WTC11 (cell line): ENCODE measurements around the gene NR3C2. TPM values are rescaled to one million over a fixed set of nuclear protein-coding genes. Genes with fewer than 3 reads are reported as not detected.

Source experiments
- ATAC-seq: fragments of 200-7000 bp; cut with Tn5 transposase; 2 replicates; pipeline ENCODE4 v1.10.0; 2021; ENCODE audit warnings: mild to moderate bottlenecking, moderate library complexity
- CTCF ChIA-PET: fragments of 300-600 bp; sonication (Branson Sonifier 250); formaldehyde crosslinking; loops from one replicate; lab custom pipeline; 2021; ENCODE audit warnings: antibody characterized with exemption; lab: Charles Lee
- POLR2A ChIA-PET: fragments of 350-600 bp; sonication (Branson Sonifier 250); formaldehyde crosslinking; loops from one replicate; lab custom pipeline; 2021; ENCODE audit warnings: antibody characterized with exemption; lab: Charles Lee
- DNase-seq: peaks from one replicate; pipeline ENCODE4 v3.0.0; 2021; ENCODE audit warnings: low spot score
- H3K27ac Mint-ChIP-seq: 2 replicates; pipeline ENCODE4 v1.8.0; 2021; ENCODE audit warnings: mixed read lengths
- H3K27me3 Mint-ChIP-seq: 2 replicates; pipeline ENCODE4 v1.8.0; 2021; ENCODE audit warnings: low read depth, mild to moderate bottlenecking, moderate library complexity, mixed read lengths
- H3K36me3 Mint-ChIP-seq: 2 replicates; pipeline ENCODE4 v1.8.0; 2021; ENCODE audit warnings: mixed read lengths
- H3K4me1 Mint-ChIP-seq: 2 replicates; pipeline ENCODE4 v1.8.0; 2022; ENCODE audit warnings: mixed read lengths
- H3K4me3 Mint-ChIP-seq: 2 replicates; pipeline ENCODE4 v1.8.0; 2021; ENCODE audit warnings: mild to moderate bottlenecking, moderate library complexity, mixed read lengths
- H3K9me3 Mint-ChIP-seq: 2 replicates; pipeline ENCODE4 v1.8.0; 2021; ENCODE audit warnings: mixed read lengths
- ESRRA ChIP-seq: sonication (generic); formaldehyde crosslinking; IDR thresholded peaks from 2 replicates; pipeline ENCODE4 v1.8.1; 2022; ENCODE audit warnings: mild to moderate bottlenecking, missing genetic modification reagents, borderline replicate concordance
- RELA ChIP-seq: sonication (generic); formaldehyde crosslinking; IDR thresholded peaks from 2 replicates; pipeline ENCODE4 v1.8.1; 2022; ENCODE audit warnings: missing genetic modification reagents, mild to moderate bottlenecking, borderline replicate concordance
- TEAD1 ChIP-seq: sonication (generic); formaldehyde crosslinking; IDR thresholded peaks from 2 replicates; pipeline ENCODE4 v1.8.0; 2022; ENCODE audit warnings: mild to moderate bottlenecking, missing genetic modification reagents
- ZNF396 ChIP-seq: fragments of 250-450 bp; sonication (Bioruptor Pico); IDR thresholded peaks from 2 replicates; pipeline ENCODE4 v1.8.0; 2021; ENCODE audit warnings: mild to moderate bottlenecking, moderate library complexity, borderline replicate concordance
- total RNA-seq: library from RNA; stranded (reverse); gene quantifications from 3 replicates; pipeline ENCODE4 v1.2.3, GENCODE V29; 2021
- TF ChIP-seq, protein P1 (sequence below): sonication (generic); formaldehyde crosslinking; IDR thresholded peaks from 2 replicates; pipeline ENCODE4 v1.8.1; 2022; ENCODE audit warnings: mild to moderate bottlenecking, moderate library complexity, missing genetic modification reagents
- TF ChIP-seq, protein P2 (sequence below): fragments of 250-450 bp; sonication (Bioruptor Pico); IDR thresholded peaks from 2 replicates; pipeline ENCODE4 v1.8.0; 2021; ENCODE audit warnings: mild to moderate bottlenecking
- TF ChIP-seq, protein P3 (sequence below): sonication (generic); formaldehyde crosslinking; IDR thresholded peaks from 2 replicates; pipeline ENCODE4 v1.8.1; 2022; ENCODE audit warnings: low read depth, mild to moderate bottlenecking, moderate library complexity, missing genetic modification reagents, borderline replicate concordance
- TF ChIP-seq, protein P4 (sequence below): sonication (generic); formaldehyde crosslinking; IDR thresholded peaks from 2 replicates; pipeline ENCODE4 v1.8.1; 2023; ENCODE audit warnings: mild to moderate bottlenecking, missing genetic modification reagents
- TF ChIP-seq, protein P5 (sequence below): fragments of 200-600 bp; IDR thresholded peaks from 2 replicates; pipeline ENCODE4 v1.8.0; 2022; ENCODE audit warnings: antibody characterized with exemption
- TF ChIP-seq, protein P6 (sequence below): sonication (generic); formaldehyde crosslinking; IDR thresholded peaks from 2 replicates; pipeline ENCODE4 v1.8.1; 2023; ENCODE audit warnings: mild to moderate bottlenecking, moderate library complexity, missing genetic modification reagents
- TF ChIP-seq, protein P7 (sequence below): fragments of 250-450 bp; sonication (Bioruptor Pico); IDR thresholded peaks from 2 replicates; pipeline ENCODE4 v2.1.2; 2022; ENCODE audit warnings: mild to moderate bottlenecking, moderate library complexity
- TF ChIP-seq, protein P8 (sequence below): fragments of 250-450 bp; sonication (Bioruptor Pico); IDR thresholded peaks from 2 replicates; pipeline ENCODE4 v1.9.0; 2021; ENCODE audit warnings: moderate library complexity, mild to moderate bottlenecking, inconsistent platforms, borderline replicate concordance

The NR3C2 gene
- total RNA-seq, 1 experiment from 2014 or later, result 2.8 TPM

DNA sequence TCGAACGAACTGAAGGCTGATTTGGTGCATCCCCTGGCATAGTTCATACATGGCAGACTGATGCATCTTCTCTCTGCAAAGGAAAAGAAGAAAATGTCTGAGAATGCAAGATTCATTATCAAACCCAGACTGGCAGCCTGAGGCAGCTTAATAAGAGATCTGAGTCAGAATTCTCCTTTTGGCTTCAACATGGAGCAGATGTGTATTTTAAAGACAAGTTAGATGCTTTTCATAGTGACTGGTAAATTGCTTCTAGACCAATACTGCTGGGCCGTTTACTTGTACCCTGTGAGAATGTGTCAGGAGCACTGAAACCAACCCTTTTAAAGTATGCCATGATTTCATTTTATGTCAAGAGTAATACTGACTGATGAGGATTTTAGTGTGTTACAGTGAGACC, 322.0 kb downstream of the NR3C2 start:
- POLR2A ChIA-PET, result no interaction called here
- H3K36me3 Mint-ChIP-seq, result peaks cover 35% of the 10 kb centered on the region

More for the DNA sequence above, 322.0 kb downstream of the NR3C2 start:
- DNase-seq (no peak), ATAC-seq (no peak)
- TF ChIP-seq, protein P1, sequence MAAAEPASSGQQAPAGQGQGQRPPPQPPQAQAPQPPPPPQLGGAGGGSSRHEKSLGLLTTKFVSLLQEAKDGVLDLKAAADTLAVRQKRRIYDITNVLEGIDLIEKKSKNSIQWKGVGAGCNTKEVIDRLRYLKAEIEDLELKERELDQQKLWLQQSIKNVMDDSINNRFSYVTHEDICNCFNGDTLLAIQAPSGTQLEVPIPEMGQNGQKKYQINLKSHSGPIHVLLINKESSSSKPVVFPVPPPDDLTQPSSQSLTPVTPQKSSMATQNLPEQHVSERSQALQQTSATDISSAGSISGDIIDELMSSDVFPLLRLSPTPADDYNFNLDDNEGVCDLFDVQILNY (CRISPR knock-in tag), result no peak
- TF ChIP-seq ESRRA (no peak), TEAD1 (CRISPR knock-in tag) (no peak), ZNF396 (CRISPR knock-in tag) (no peak), RELA (CRISPR knock-in tag) (no peak)
- TF ChIP-seq, protein P2, sequence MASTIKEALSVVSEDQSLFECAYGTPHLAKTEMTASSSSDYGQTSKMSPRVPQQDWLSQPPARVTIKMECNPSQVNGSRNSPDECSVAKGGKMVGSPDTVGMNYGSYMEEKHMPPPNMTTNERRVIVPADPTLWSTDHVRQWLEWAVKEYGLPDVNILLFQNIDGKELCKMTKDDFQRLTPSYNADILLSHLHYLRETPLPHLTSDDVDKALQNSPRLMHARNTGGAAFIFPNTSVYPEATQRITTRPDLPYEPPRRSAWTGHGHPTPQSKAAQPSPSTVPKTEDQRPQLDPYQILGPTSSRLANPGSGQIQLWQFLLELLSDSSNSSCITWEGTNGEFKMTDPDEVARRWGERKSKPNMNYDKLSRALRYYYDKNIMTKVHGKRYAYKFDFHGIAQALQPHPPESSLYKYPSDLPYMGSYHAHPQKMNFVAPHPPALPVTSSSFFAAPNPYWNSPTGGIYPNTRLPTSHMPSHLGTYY, result no peak
- TF ChIP-seq, protein P3, sequence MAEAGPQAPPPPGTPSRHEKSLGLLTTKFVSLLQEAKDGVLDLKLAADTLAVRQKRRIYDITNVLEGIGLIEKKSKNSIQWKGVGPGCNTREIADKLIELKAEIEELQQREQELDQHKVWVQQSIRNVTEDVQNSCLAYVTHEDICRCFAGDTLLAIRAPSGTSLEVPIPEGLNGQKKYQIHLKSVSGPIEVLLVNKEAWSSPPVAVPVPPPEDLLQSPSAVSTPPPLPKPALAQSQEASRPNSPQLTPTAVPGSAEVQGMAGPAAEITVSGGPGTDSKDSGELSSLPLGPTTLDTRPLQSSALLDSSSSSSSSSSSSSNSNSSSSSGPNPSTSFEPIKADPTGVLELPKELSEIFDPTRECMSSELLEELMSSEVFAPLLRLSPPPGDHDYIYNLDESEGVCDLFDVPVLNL (CRISPR knock-in tag), result no peak
- TF ChIP-seq, protein P4, sequence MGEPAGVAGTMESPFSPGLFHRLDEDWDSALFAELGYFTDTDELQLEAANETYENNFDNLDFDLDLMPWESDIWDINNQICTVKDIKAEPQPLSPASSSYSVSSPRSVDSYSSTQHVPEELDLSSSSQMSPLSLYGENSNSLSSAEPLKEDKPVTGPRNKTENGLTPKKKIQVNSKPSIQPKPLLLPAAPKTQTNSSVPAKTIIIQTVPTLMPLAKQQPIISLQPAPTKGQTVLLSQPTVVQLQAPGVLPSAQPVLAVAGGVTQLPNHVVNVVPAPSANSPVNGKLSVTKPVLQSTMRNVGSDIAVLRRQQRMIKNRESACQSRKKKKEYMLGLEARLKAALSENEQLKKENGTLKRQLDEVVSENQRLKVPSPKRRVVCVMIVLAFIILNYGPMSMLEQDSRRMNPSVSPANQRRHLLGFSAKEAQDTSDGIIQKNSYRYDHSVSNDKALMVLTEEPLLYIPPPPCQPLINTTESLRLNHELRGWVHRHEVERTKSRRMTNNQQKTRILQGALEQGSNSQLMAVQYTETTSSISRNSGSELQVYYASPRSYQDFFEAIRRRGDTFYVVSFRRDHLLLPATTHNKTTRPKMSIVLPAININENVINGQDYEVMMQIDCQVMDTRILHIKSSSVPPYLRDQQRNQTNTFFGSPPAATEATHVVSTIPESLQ, result no peak
- TF ChIP-seq, protein P5, sequence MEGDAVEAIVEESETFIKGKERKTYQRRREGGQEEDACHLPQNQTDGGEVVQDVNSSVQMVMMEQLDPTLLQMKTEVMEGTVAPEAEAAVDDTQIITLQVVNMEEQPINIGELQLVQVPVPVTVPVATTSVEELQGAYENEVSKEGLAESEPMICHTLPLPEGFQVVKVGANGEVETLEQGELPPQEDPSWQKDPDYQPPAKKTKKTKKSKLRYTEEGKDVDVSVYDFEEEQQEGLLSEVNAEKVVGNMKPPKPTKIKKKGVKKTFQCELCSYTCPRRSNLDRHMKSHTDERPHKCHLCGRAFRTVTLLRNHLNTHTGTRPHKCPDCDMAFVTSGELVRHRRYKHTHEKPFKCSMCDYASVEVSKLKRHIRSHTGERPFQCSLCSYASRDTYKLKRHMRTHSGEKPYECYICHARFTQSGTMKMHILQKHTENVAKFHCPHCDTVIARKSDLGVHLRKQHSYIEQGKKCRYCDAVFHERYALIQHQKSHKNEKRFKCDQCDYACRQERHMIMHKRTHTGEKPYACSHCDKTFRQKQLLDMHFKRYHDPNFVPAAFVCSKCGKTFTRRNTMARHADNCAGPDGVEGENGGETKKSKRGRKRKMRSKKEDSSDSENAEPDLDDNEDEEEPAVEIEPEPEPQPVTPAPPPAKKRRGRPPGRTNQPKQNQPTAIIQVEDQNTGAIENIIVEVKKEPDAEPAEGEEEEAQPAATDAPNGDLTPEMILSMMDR, result no peak
- TF ChIP-seq, protein P6, sequence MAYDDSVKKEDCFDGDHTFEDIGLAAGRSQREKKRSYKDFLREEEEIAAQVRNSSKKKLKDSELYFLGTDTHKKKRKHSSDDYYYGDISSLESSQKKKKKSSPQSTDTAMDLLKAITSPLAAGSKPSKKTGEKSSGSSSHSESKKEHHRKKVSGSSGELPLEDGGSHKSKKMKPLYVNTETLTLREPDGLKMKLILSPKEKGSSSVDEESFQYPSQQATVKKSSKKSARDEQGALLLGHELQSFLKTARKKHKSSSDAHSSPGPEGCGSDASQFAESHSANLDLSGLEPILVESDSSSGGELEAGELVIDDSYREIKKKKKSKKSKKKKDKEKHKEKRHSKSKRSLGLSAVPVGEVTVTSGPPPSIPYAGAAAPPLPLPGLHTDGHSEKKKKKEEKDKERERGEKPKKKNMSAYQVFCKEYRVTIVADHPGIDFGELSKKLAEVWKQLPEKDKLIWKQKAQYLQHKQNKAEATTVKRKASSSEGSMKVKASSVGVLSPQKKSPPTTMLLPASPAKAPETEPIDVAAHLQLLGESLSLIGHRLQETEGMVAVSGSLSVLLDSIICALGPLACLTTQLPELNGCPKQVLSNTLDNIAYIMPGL (CRISPR knock-in tag), result no peak
- TF ChIP-seq, protein P7, sequence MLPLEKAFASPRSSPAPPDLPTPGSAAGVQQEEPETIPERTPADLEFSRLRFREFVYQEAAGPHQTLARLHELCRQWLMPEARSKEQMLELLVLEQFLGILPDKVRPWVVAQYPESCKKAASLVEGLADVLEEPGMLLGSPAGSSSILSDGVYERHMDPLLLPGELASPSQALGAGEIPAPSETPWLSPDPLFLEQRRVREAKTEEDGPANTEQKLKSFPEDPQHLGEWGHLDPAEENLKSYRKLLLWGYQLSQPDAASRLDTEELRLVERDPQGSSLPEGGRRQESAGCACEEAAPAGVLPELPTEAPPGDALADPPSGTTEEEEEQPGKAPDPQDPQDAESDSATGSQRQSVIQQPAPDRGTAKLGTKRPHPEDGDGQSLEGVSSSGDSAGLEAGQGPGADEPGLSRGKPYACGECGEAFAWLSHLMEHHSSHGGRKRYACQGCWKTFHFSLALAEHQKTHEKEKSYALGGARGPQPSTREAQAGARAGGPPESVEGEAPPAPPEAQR (CRISPR knock-in tag), result no peak
- TF ChIP-seq, protein P8, sequence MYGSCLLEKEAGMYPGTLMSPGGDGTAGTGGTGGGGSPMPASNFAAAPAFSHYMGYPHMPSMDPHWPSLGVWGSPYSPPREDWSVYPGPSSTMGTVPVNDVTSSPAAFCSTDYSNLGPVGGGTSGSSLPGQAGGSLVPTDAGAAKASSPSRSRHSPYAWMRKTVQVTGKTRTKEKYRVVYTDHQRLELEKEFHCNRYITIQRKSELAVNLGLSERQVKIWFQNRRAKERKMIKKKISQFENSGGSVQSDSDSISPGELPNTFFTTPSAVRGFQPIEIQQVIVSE, result no peak
- Mint-ChIP-seq H3K9me3 (peaks cover 49% of the 10 kb centered on the region), H3K4me1 (peaks cover 16% of the 10 kb centered on the region), H3K27me3 (peaks cover 4% of the 10 kb centered on the region; the same call in 1 of the 2 replicates), H3K27ac (no peak overlapping the region), H3K4me3 (no peak overlapping the region)
- CTCF ChIA-PET, result no interaction called here
